HUES64 (cell line): ENCODE data around the gene EARS2.
"Not testable (repeated sequence)": the region's sequence is repeated elsewhere in the genome, so short reads cannot be mapped to it uniquely, and the experiment has no call there.

Source experiments
- H3K27ac ChIP-seq: 2 replicates; pipeline ENCODE4 v1.7.0; 2013; ENCODE audit warnings: low read depth, low read length, inconsistent platforms
- H3K27me3 ChIP-seq: 2 replicates; pipeline ENCODE4 v1.6.1; 2013; ENCODE audit warnings: mild to moderate bottlenecking, low read length; ENCODE audit not compliant: insufficient read depth
- H3K36me3 ChIP-seq: 2 replicates; pipeline ENCODE4 v1.6.1; 2013; ENCODE audit warnings: mild to moderate bottlenecking, low read length; ENCODE audit not compliant: insufficient read depth
- H3K4me1 ChIP-seq: 2 replicates; pipeline ENCODE4 v1.6.1; 2013; ENCODE audit warnings: mild to moderate bottlenecking, low read length, moderate library complexity; ENCODE audit not compliant: insufficient read depth
- H3K4me3 ChIP-seq: 2 replicates; pipeline ENCODE4 v1.5.1; 2013; ENCODE audit warnings: mild to moderate bottlenecking, low read length, moderate library complexity
- H3K9ac ChIP-seq: 2 replicates; pipeline ENCODE4 v1.6.1; 2013; ENCODE audit warnings: mild to moderate bottlenecking, low read depth, low read length
- H3K9me3 ChIP-seq: 2 replicates; pipeline ENCODE4 v1.6.1; 2013; ENCODE audit warnings: low read depth, low read length; ENCODE audit not compliant: insufficient read depth
- WGBS: fragments of 150-250, 120-280 bp; methylation state at CpG from one replicate; pipeline ENCODE4 v1.1.7; 2013; ENCODE audit warnings: missing lambda C conversion rate; 5-methylcytosine and 5-hydroxymethylcytosine counted together

EARS2 gene

DNA sequence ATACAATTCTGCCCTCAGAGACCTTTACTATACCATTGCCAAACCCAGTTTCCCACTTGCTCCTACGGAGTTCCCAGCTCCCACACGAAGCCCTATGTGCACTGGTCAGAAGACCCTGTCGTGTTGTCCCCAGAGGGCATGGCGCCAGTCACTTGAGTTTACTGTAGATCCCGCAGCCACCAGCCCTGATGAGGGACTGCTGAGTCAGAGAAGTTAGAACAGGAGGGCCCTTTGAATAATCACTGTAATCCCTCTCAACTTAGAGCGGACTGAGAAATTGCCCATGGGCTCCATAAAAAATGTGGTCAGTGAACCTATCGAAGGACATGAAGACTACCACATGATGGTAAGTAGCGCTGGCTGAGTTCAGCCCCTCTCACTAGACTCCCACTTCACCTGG, 9.6 kb upstream of the EARS2 start:
- H3K36me3 ChIP-seq = peaks cover 98% of the 10 kb centered on the region
- no peaks in the 10 kb centered on the region for H3K4me1 ChIP-seq
- H3K4me3 ChIP-seq = no peak overlapping the region
- no peaks in the 10 kb centered on the region for H3K9me3 ChIP-seq
- H3K27me3 ChIP-seq = no peaks in the 10 kb centered on the region
- 96% methylated on average over 8 of the region's 8 CpGs for WGBS
- H3K27ac ChIP-seq = no peak overlapping the region
- H3K9ac ChIP-seq = no peak overlapping the region

DNA sequence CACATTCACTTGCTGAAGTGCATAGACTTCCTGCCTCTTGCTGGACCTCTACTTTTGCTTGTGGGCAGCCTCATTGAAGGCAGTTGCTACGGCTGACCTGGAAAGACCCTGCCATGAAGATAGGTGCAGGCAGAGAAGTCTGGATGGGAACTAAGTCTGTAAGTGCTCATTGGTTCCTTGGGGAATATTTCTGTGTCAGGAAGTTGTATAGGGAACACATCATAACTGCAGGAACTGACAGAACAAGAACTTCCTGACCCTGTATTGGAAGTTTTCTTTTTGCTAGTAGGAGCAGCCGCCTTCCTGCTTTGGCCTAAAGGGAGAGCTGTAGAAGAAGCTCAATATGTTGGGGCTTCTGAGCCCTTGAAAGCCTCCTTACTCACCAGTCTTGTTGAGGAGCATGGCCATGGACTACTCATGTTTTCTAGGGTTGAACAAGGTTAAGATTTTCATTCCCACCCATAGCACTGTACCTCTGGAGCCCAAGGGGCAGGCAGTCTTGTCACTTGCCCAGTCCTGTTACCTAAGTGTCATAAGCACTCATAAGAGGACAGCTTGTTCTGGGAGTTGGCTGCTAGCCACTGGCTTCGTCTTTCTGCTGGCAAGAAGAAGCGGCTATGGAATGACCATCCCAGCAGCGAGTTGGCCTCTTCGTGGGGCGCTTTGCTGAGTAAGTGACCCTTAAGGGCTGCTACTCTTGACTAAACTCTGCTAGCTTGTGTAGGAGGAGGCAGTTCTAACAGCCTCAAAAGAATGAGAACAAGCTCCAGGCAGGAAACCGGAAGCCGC, 7.6 kb upstream of the EARS2 start:
- H3K27ac ChIP-seq = no peak overlapping the region
- no peaks in the 10 kb centered on the region for H3K27me3 ChIP-seq
- H3K4me1 ChIP-seq = no peaks in the 10 kb centered on the region
- no peak overlapping the region for H3K9ac ChIP-seq
- no peak overlapping the region for H3K4me3 ChIP-seq
- no peaks in the 10 kb centered on the region for H3K9me3 ChIP-seq
- peaks cover 98% of the 10 kb centered on the region for H3K36me3 ChIP-seq
- 95% methylated on average over 9 of the region's 9 CpGs for WGBS

DNA sequence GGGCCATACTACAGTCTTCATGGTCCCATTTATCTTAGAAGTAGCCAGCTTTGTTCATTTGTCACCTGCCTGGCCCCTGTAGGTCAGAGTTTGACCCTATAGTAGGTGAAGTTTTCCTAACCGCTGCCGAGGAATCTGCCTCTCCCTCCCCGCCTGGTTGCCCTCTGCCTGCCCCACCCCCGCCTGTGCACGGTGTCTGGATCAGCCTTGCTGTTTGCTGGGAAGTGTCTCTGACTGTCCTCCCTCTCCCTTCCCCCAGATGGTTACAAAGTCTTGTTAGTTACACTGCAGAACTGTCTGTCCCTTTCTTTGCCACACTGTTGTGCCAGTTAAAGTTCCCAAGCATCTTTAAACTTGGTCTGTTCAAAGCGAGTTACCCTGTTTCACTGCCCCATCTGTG, 6.0 kb upstream of the EARS2 start:
- Histone ChIP-seq H3K36me3 (peaks cover 93% of the 10 kb centered on the region), H3K4me1 (no peaks in the 10 kb centered on the region), H3K27me3 (no peaks in the 10 kb centered on the region), H3K4me3 (no peak overlapping the region), H3K9me3 (no peaks in the 10 kb centered on the region), H3K9ac (no peak overlapping the region), H3K27ac (no peak overlapping the region)
- WGBS = 93% methylated on average over 6 of the region's 6 CpGs

DNA sequence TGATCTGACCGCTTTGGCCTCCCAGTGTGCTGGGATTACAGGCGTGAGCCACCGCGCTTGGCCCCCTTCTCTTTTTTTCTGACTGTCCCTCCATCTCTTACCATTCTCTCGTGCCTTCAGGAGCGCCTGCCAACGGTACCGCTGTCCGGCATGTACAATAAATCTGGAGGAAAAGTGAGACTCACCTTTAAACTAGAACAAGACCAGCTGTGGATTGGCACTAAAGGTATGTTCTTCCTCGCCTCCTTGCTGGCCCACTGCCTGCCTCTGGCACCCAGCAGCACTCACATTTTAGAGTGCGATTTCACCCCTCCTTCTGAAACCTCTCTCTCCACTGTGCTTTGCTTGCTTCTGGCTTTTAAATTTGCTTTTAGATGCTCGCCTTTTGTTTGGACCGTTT, 5.4 kb upstream of the EARS2 start:
- Histone ChIP-seq H3K27ac (no peak overlapping the region), H3K9me3 (no peaks in the 10 kb centered on the region), H3K9ac (no peak overlapping the region), H3K27me3 (no peaks in the 10 kb centered on the region), H3K4me1 (no peaks in the 10 kb centered on the region), H3K4me3 (no peak overlapping the region), H3K36me3 (peaks cover 86% of the 10 kb centered on the region)
- 97% methylated on average over 13 of the region's 13 CpGs for WGBS

DNA sequence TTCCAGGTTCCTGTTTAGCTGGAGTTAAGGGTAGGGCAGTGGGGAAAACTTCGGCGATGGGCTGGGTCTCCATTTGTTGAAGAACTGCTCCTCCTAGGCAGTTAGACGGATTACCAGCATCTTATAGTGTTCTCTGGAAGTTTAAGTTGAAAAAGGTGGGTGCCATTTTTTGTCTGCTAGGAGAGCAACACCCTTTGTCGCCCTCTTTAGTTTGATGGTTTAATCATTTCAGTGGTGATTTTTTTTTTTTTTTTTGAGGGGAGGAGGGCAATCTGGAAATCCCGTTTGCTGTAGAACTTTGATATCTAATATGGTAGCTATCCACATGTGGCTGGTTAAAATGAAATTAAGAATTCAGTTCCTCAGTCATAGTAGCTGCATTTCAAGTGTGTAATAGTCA, 4.4 kb upstream of the EARS2 start:
- Histone ChIP-seq H3K9me3 (no peaks in the 10 kb centered on the region), H3K4me1 (no peaks in the 10 kb centered on the region), H3K4me3 (no peak overlapping the region), H3K27me3 (no peaks in the 10 kb centered on the region), H3K9ac (no peak overlapping the region), H3K36me3 (peaks cover 77% of the 10 kb centered on the region), H3K27ac (no peak overlapping the region)
- 92% methylated on average over 5 of the region's 5 CpGs for WGBS

DNA sequence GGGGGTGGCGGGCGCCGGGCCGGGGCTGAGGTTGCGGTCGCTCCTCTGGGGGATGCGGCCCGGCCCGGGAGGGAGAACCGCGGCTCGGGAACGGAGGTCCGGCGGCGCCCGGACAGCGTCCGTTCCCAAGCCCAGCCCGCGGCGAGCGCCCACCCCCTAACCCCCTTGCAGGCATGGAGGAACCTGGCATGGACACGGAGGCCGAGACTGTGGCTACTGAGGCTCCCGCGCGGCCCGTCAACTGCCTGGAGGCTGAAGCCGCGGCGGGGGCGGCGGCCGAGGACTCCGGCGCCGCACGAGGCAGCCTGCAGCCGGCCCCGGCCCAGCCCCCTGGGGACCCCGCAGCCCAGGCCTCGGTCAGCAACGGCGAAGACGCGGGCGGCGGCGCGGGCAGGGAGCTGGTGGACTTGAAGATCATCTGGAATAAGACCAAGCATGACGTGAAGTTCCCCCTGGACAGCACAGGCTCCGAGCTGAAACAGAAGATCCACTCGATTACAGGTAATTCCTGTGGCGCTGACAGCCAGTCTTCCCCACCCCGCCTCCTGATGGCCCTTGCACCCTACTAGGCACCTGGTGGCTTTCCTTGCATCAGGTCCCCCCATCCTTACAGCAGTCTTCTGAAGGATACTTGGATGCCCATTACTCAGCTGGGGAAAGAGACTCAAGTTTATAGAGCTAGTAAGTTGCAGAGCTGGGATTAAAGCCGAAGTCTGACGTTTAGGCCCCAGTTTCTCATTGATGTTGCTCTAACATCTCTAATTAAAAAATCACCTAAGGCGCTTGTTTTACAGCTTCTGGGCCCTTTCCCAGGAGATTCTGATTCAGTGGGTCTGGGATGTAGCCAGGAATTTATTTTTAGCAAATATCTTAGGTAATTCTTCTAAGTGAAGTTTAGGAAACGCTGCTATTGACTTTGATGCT, 891 bp upstream of the EARS2 start:
- peaks cover 65% of the 10 kb centered on the region for H3K36me3 ChIP-seq
- peak overlapping the region; percentile 83 for H3K4me3 ChIP-seq
- H3K9me3 ChIP-seq = no peaks in the 10 kb centered on the region
- 5% methylated on average over 60 of the region's 60 CpGs for WGBS
- no peaks in the 10 kb centered on the region for H3K27me3 ChIP-seq
- H3K9ac ChIP-seq = peak overlapping the region; percentile 96
- H3K4me1 ChIP-seq = no peaks in the 10 kb centered on the region
- H3K27ac ChIP-seq = peak overlapping the region; percentile 98

DNA sequence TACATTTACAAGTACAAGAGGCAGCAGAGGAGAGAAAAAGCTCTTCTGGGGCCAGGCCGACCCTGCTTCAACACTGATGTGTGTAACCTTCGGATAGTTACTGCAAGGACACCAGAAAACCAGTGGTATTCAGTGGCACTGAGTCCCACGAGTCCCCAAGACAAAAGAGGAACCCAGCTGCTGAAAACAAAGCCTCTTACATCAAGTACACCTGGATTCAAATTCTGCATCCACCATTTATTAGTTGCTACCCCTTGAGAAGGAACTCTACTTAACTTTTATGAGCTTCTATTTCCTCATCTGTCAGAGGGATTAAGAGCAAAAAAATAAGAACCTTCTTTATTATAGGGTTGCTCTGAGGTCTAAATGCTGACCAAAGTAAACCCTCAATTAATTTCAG, 2.6 kb downstream of the EARS2 start:
- 89% methylated on average over 3 of the region's 3 CpGs for WGBS
- 0 out of 2 replicates have a peak overlapping the region, but pooled peaks have one; percentile 6 for H3K9ac ChIP-seq
- no peaks in the 10 kb centered on the region for H3K4me1 ChIP-seq
- peaks cover 62% of the 10 kb centered on the region for H3K36me3 ChIP-seq
- no peaks in the 10 kb centered on the region for H3K27me3 ChIP-seq
- no peak overlapping the region for H3K27ac ChIP-seq
- H3K9me3 ChIP-seq = no peaks in the 10 kb centered on the region
- H3K4me3 ChIP-seq = no peak overlapping the region

DNA sequence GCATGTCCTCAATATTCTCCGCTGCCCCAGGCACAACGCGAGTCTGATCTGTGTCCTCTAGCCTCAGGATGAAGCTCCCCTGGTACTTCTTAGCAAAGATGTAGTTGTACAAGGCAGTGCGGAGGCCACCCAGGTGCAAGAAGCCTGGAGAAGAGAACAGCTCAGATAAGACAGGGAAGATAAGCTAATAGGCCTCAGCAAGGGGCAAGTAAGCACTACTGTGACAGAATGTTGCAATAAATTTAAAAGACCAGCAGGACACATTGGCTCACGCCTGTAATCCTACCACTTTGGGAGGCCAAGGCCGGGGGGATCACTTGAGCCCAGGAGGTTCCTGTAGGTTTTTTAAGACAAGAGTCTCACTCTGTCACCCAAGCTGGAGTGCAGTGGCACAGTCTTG, 5.0 kb downstream of the EARS2 start:
- H3K4me1 ChIP-seq = no peaks in the 10 kb centered on the region
- no peak overlapping the region for H3K9ac ChIP-seq
- no peak overlapping the region for H3K4me3 ChIP-seq
- no peaks in the 10 kb centered on the region for H3K27me3 ChIP-seq
- no peaks in the 10 kb centered on the region for H3K9me3 ChIP-seq
- peaks cover 74% of the 10 kb centered on the region for H3K36me3 ChIP-seq
- WGBS = 78% methylated on average over 6 of the region's 6 CpGs
- H3K27ac ChIP-seq = no peak overlapping the region

DNA sequence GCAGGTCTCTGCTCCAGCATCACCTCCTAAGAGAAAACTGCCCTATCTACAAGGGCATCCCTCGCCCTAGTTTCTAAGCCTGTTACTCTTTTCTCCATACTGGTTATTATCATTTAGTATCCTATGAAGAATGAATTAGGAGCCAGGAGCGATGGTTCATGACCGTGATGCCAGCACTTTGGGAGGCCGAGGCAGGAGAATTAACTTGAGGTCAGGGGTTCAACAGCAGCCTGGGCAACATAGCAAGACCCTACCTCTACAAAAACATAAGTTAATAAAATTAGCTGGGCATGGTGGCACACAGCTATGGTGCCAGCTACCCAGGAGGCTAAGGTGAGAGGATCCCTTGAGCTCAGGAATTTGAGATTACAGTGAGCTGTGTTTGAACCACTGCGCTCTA, 7.2 kb downstream of the EARS2 start:
- Histone ChIP-seq H3K36me3 (peaks cover 89% of the 10 kb centered on the region), H3K27ac (no peak overlapping the region), H3K9me3 (no peaks in the 10 kb centered on the region), H3K4me1 (no peaks in the 10 kb centered on the region), H3K4me3 (no peak overlapping the region), H3K27me3 (no peaks in the 10 kb centered on the region), H3K9ac (no peak overlapping the region)
- WGBS = 92% methylated on average over 4 of the region's 5 CpGs

DNA sequence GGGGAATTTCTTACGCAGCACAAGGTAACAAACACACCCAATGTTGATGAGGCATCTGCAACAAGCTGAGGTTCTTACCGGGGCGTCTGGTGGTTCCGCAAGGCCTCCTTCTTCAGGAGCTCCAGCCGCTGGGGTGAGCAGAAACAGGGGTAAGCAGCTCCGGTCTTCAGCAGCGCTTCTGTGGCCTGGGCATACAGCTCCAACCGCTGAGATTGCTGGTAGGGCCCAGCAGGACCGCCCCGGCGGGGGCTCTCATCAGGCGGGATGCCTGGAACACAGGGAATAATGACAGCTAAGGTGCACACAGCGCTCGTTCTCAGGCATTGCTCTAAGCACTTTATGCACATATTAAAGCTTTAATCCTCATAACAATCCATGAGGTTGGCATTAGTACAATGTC, 12.7 kb downstream of the EARS2 start:
- H3K4me1 ChIP-seq = no peaks in the 10 kb centered on the region
- H3K9ac ChIP-seq = no peak overlapping the region
- no peaks in the 10 kb centered on the region for H3K9me3 ChIP-seq
- H3K27me3 ChIP-seq = no peaks in the 10 kb centered on the region
- no peak overlapping the region for H3K27ac ChIP-seq
- no peak overlapping the region for H3K4me3 ChIP-seq
- H3K36me3 ChIP-seq = peaks cover 89% of the 10 kb centered on the region
- WGBS = 96% methylated on average over 14 of the region's 14 CpGs

DNA sequence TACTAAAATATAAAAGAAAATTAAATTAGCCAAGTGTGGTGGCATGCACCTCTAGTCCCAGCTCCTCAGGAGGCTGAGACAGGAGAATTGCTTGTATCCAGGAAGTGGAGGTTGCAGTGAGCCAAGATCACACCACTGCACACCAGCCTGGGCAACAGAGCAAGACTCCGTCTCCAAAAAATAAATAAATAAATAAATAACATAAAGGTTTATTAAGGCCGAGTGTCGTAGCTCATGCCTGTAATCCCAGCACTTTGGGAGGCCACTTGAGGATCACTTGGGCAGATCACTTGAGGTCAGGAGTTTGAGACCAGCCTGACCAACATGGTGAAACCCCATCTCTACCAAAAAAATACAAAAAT, 16.4 kb downstream of the EARS2 start:
- 100% methylated on average over 2 of the region's 3 CpGs for WGBS
- H3K27me3 ChIP-seq, H3K4me1 ChIP-seq, H3K27ac ChIP-seq, H3K9me3 ChIP-seq, H3K9ac ChIP-seq, H3K4me3 ChIP-seq: not testable (repeated sequence)
- H3K36me3 ChIP-seq = peaks cover 88% of the 10 kb centered on the region
